Gastrocnemius medialis (tissue), 4 donors: ENCODE measurements around the gene APLNR. TPM values are rescaled to one million over a fixed set of nuclear protein-coding genes. Genes with fewer than 3 reads are reported as not detected.

Experiments used
- ATAC-seq, 2 donors: fragments of 150-250 bp; one replicate each; pipeline ENCODE4 v1.9.1; 2016
- DNase-seq, 2 donors: peaks; one replicate each; pipeline ENCODE4 v3.0.0-alpha.2; 2019
- H3K27ac ChIP-seq, 4 donors: fragments of 200-600 bp; sonication (generic); 1 replicate in 1 of 4; 2 replicates in 3 of 4; pipeline ENCODE4 v1.5.1; 2016 to 2018; ENCODE audit warnings: mild to moderate bottlenecking in 2 of 4, moderate library complexity in 1 of 4
- H3K27me3 ChIP-seq, 3 donors: fragments of 200-600 bp; sonication (generic) in 2 of 3; 1 replicate in 1 of 3; 2 replicates in 2 of 3; pipeline versions ENCODE4 v1.5.1 to v1.6.0; 2016 to 2019; ENCODE audit warnings: mild to moderate bottlenecking in 1 of 3, moderate library complexity in 1 of 3
- H3K36me3 ChIP-seq, 2 donors: fragments of 200-600 bp; sonication (generic) in 1 of 2; one replicate each; pipeline ENCODE4 v1.5.1; 2017 to 2018
- H3K4me1 ChIP-seq, 2 donors: fragments of 200-600 bp; sonication (generic) in 1 of 2; one replicate each; pipeline ENCODE4 v1.5.1; 2016 to 2017; ENCODE audit warnings: mild to moderate bottlenecking in 2 of 2
- H3K4me3 ChIP-seq, 4 donors: fragments of 200-600 bp; sonication (generic) in 3 of 4; 1 replicate in 1 of 4; 2 replicates in 3 of 4; pipeline ENCODE4 v1.5.1; 2016 to 2019; ENCODE audit warnings: mild to moderate bottlenecking in 2 of 4
- H3K9me3 ChIP-seq, 3 donors: fragments of 200-600 bp; sonication (generic) in 2 of 3; 1 replicate in 1 of 3; 2 replicates in 2 of 3; pipeline ENCODE4 v1.5.1; 2016 to 2019
- POLR2A ChIP-seq, 2 donors: fragments of 450-650 bp; IDR thresholded peaks; one replicate each; pipeline ENCODE4 v1.6.1; 2017; ENCODE audit warnings: antibody characterized with exemption in 2 of 2, mild to moderate bottlenecking in 2 of 2, moderate library complexity in 2 of 2
- in situ Hi-C, 4 donors: fragments of 200-750 bp; cut with MboI; loops; one replicate each; pipeline versions ENCODE4 v1.15.0 to v1.8.0; 2017; ENCODE audit warnings: low sequenced_read_pairs in 4 of 4
- intact Hi-C: fragments of 100-400 bp; cut with DNase I; formaldehyde crosslinking; loops from one replicate; pipeline ENCODE4 v1.15.1; 2023; ENCODE audit warnings: low total_unique reads
- total RNA-seq, 4 donors: library from RNA; depleted of rRNA; stranded (reverse); fragments of >200 nt; gene quantifications; one replicate each; pipeline versions ENCODE4 v1.1.0 to v1.2.3, GENCODE V29; 2016
- TF ChIP-seq, protein P1 (sequence below), 5 experiments: fragments of 450-650 bp in 3 of 5; fragments of 200-600 bp in 2 of 5; sonication (generic) in 2 of 5; IDR thresholded peaks in 4 of 5; conservative IDR thresholded peaks in 1 of 5; 1 replicate in 4 of 5; 2 replicates in 1 of 5; pipeline ENCODE4 v1.5.1; 2016 to 2019; ENCODE audit warnings: antibody characterized with exemption in 5 of 5, mild to moderate bottlenecking in 3 of 5, moderate library complexity in 3 of 5

The APLNR gene
- total RNA-seq, 4 donors from 2014 or later, result 0.32 to 3.7 (median 0.64) TPM

DNA sequence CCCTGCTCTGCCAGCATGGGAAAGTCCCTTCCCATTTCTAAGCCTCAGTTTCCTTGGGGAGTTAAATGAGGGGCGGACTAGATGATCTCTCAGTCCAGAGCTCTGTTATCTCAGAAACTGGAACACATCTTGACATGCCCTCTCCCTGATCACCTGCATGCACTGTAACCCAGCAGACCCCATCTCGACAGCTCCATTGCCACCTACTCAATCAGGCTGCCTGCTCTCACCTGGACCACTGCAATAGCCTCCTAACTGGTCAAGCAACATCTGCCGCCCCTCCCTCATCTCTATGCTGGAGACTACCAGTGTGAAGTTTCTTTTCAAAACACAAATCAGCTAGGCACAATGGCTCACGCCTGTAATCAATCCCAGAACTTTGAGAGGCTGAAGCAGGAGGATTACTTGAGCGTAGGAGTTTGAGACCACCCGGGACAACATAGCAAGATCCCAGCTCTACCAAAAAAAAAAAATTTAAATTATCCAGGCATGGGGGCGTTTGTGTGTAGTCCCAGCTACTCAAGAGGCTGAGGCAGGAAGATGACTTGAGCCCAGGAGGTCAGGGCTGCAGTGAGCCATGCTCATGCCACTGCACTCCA, 33.1 kb downstream of the APLNR start:
- in situ Hi-C loops, result no loop called here
- ATAC-seq (no peak), DNase-seq (no peak)
- H3K9me3 ChIP-seq, result no peaks in the 10 kb centered on the region
- no peak overlapping the region for H3K4me3 ChIP-seq
- H3K4me1 ChIP-seq, result peaks cover 24 to 39% of the 10 kb centered on the region in 2 donors
- TF ChIP-seq, protein P1, sequence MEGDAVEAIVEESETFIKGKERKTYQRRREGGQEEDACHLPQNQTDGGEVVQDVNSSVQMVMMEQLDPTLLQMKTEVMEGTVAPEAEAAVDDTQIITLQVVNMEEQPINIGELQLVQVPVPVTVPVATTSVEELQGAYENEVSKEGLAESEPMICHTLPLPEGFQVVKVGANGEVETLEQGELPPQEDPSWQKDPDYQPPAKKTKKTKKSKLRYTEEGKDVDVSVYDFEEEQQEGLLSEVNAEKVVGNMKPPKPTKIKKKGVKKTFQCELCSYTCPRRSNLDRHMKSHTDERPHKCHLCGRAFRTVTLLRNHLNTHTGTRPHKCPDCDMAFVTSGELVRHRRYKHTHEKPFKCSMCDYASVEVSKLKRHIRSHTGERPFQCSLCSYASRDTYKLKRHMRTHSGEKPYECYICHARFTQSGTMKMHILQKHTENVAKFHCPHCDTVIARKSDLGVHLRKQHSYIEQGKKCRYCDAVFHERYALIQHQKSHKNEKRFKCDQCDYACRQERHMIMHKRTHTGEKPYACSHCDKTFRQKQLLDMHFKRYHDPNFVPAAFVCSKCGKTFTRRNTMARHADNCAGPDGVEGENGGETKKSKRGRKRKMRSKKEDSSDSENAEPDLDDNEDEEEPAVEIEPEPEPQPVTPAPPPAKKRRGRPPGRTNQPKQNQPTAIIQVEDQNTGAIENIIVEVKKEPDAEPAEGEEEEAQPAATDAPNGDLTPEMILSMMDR (IDR thresholded peaks at IDR 0.05 in 4 of 5, conservative IDR thresholded peaks at IDR 0.05 in 1 of 5), result no peak
- TF ChIP-seq POLR2A (IDR thresholded peaks at IDR 0.05), result no peak
- no peaks in the 10 kb centered on the region for H3K27me3 ChIP-seq
- H3K36me3 ChIP-seq, result no peaks in the 10 kb centered on the region
- H3K27ac ChIP-seq, result peak overlapping the region; percentile 35 to 59 (median 48)
- intact Hi-C loops, result loop anchor here (5.0 kb wide), 1 partner anchor 33 kb away; the partner anchor contains the start of gene APLNR

DNA sequence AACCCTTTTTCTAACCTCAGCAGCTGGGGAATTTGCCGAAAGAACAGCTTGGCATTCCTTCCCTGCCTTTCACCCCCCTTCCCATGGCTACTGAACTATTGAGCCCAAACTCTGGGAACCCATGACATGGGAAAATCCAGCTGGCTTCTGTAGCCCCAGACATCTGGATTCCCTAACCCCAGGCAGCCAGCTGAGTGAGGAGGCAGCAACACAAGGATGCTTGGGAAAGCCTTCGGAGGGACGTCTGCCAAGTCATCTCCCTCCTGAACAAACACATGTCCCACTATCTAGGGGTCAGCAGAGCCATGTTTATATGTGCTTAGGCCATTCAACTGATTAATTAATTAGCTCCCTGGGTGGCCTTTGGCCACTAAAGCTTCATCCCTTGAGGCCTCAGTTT, 33.7 kb downstream of the APLNR start:
- DNase-seq, result peak; percentile 43 to 63
- no peak for TF ChIP-seq POLR2A (IDR thresholded peaks at IDR 0.05)
- TF ChIP-seq, protein P1 (IDR thresholded peaks at IDR 0.05 in 4 of 5, conservative IDR thresholded peaks at IDR 0.05 in 1 of 5), result no peak
- Histone ChIP-seq H3K27me3 (no peaks in the 10 kb centered on the region), H3K36me3 (no peaks in the 10 kb centered on the region), H3K27ac (peak overlapping the region; percentile 35 to 59 (median 48)), H3K4me3 (no peak overlapping the region), H3K9me3 (no peaks in the 10 kb centered on the region), H3K4me1 (peaks cover 24 to 39% of the 10 kb centered on the region in 2 donors)
- intact Hi-C loops (loop anchor here (5.0 kb wide), 1 partner anchor 34 kb away; the partner anchor contains the start of gene APLNR), in situ Hi-C loops (no loop called here)
- peak; percentile 60 to 73 for ATAC-seq

DNA sequence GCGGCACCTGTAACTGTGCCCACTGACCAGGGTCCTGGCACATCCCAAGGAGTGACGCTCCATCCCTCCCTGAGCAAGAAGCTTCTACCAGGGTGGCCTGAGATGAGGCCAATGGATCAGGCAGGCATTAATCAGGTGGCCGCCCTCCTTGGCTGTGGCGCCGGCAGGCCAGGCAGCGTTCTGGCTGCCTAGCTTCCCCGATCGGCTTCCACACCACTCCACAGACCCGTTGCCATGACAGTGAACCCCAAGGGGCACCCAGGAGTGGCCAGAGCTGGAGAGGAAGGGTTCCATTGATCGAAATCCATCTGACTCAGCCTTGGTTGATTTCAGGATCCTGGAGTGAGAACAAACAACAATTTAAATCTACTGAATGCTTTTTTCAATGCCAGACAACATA, 34.8 kb downstream of the APLNR start:
- ATAC-seq (peak in 1 of 2 donors; percentile 53), DNase-seq (peak in 1 of 2 donors; percentile 46)
- H3K9me3 ChIP-seq, result no peaks in the 10 kb centered on the region
- H3K4me3 ChIP-seq, result no peak overlapping the region
- H3K36me3 ChIP-seq, result no peaks in the 10 kb centered on the region
- peaks cover 24 to 39% of the 10 kb centered on the region in 2 donors for H3K4me1 ChIP-seq
- in situ Hi-C loops (no loop called here), intact Hi-C loops (loop anchor here (5.0 kb wide), 1 partner anchor 35 kb away; the partner anchor contains the start of gene APLNR)
- peak overlapping the region; percentile 29 to 58 (median 37) for H3K27ac ChIP-seq
- H3K27me3 ChIP-seq, result no peaks in the 10 kb centered on the region
- TF ChIP-seq POLR2A (IDR thresholded peaks at IDR 0.05), result no peak
- TF ChIP-seq, protein P1 (IDR thresholded peaks at IDR 0.05 in 4 of 5, conservative IDR thresholded peaks at IDR 0.05 in 1 of 5), result no peak

DNA sequence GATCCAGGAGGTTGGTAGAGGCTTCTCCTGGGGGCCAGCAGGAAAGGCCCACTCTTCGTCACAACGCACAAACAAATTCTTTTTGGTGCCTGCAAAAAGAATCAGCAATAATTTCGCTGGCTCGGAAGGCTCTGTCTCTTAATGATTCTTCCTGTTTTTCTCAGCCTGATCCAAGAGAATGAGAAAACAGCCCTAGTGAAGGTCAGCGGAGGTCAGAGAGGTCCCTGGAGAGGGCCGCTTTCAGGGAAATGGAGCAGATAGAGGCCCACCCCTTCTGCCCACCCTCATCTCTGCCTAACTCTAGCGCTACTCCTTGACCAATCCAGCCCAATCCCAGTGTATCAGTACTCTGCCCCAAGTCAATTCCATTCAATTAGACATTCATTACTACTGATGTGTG, 36.1 kb downstream of the APLNR start:
- Histone ChIP-seq H3K36me3 (no peaks in the 10 kb centered on the region), H3K9me3 (no peaks in the 10 kb centered on the region), H3K4me1 (peaks cover 24 to 39% of the 10 kb centered on the region in 2 donors), H3K27ac (peak overlapping the region; percentile 33 to 58 (median 42)), H3K27me3 (no peaks in the 10 kb centered on the region), H3K4me3 (no peak overlapping the region)
- no peak for TF ChIP-seq POLR2A (IDR thresholded peaks at IDR 0.05)
- TF ChIP-seq, protein P1 (IDR thresholded peaks at IDR 0.05 in 4 of 5, conservative IDR thresholded peaks at IDR 0.05 in 1 of 5), result no peak
- in situ Hi-C loops (no loop called here), intact Hi-C loops (loop anchor here (5.0 kb wide), 1 partner anchor 36 kb away; the partner anchor contains the start of gene APLNR)
- ATAC-seq (peak in 1 of 2 donors; percentile 22), DNase-seq (no peak)
